Thoracic aorta (tissue), 2 donors: Measurements from ENCODE around the gene PNP. TPM values are rescaled to one million over a fixed set of nuclear protein-coding genes. Genes with fewer than 3 reads are reported as not detected.

Experiments used
- ATAC-seq: fragments of 150-250 bp; one replicate; pipeline ENCODE4 v1.8.0; 2017; ENCODE audit warnings: low read depth; ENCODE audit not compliant: insufficient number of reproducible peaks, low FRiP score
- DNase-seq: peaks from one replicate; pipeline ENCODE4 v3.0.0-alpha.2; 2020; ENCODE audit warnings: low spot score
- H3K27ac ChIP-seq, 2 donors: fragments of 200-600 bp; sonication (generic); 1 replicate in 1 of 2; 2 replicates in 1 of 2; pipeline ENCODE4 v1.5.1; 2016; ENCODE audit warnings: mild to moderate bottlenecking in 2 of 2, moderate library complexity in 2 of 2
- H3K27me3 ChIP-seq: fragments of 200-600 bp; sonication (generic); replicated peaks from 2 replicates; pipeline ENCODE4 v1.6.0; 2016; ENCODE audit warnings: mild to moderate bottlenecking; ENCODE audit not compliant: insufficient read depth
- H3K36me3 ChIP-seq: fragments of 200-600 bp; sonication (generic); one replicate; pipeline ENCODE4 v1.5.1; 2016
- H3K4me1 ChIP-seq, 2 donors: fragments of 200-600 bp; sonication (generic); 1 replicate in 1 of 2; 2 replicates in 1 of 2; pipeline versions ENCODE4 v1.5.1 to v1.6.0; 2016; ENCODE audit warnings: low read depth in 2 of 2, mild to moderate bottlenecking in 1 of 2; ENCODE audit not compliant: control insufficient read depth in 1 of 2
- H3K4me3 ChIP-seq: fragments of 200-600 bp; sonication (generic); 2 replicates; pipeline ENCODE4 v1.5.1; 2016; ENCODE audit warnings: mild to moderate bottlenecking
- H3K9me3 ChIP-seq: fragments of 200-600 bp; sonication (generic); 2 replicates; pipeline ENCODE4 v1.5.1; 2016
- total RNA-seq, 2 donors: library from RNA; depleted of rRNA; stranded (reverse); fragments of >200 nt; gene quantifications; one replicate each; pipeline versions ENCODE4 v1.1.0 to v1.2.3, GENCODE V29; 2016
- TF ChIP-seq, protein P1 (sequence below): fragments of 200-600 bp; sonication (generic); IDR thresholded peaks from one replicate; pipeline ENCODE4 v1.5.1; 2019; ENCODE audit warnings: antibody characterized with exemption

Gene PNP
- total RNA-seq, 2 donors from 2014 or later, result 42.4 to 170 TPM

DNA sequence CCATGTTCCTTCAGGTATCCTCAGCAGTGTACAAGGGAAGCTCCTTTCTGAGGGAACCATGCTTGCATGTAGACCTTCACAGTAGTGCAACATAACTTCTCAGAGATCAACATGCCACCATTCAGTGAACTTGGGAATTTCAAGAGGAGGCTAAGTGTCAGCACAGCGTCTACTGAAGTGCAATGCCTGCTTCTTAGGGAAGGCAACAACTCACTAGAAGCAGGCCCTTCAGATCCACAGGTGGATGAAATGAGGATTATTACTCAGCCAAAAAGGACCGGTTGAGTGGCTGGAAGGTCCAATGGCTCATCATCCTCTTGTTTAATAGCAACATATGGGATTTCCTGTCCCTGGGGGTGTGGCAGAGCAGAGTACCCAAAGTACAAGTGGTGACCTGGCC lies 54.8 kb downstream of the PNP start:
- TF ChIP-seq, protein P1, sequence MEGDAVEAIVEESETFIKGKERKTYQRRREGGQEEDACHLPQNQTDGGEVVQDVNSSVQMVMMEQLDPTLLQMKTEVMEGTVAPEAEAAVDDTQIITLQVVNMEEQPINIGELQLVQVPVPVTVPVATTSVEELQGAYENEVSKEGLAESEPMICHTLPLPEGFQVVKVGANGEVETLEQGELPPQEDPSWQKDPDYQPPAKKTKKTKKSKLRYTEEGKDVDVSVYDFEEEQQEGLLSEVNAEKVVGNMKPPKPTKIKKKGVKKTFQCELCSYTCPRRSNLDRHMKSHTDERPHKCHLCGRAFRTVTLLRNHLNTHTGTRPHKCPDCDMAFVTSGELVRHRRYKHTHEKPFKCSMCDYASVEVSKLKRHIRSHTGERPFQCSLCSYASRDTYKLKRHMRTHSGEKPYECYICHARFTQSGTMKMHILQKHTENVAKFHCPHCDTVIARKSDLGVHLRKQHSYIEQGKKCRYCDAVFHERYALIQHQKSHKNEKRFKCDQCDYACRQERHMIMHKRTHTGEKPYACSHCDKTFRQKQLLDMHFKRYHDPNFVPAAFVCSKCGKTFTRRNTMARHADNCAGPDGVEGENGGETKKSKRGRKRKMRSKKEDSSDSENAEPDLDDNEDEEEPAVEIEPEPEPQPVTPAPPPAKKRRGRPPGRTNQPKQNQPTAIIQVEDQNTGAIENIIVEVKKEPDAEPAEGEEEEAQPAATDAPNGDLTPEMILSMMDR, result no peak
- DNase-seq (no peak), ATAC-seq (no peak)
- Histone ChIP-seq H3K4me1 (no peaks in the 10 kb centered on the region), H3K9me3 (no peaks in the 10 kb centered on the region), H3K36me3 (no peaks in the 10 kb centered on the region), H3K27me3 (no peaks in the 10 kb centered on the region), H3K27ac (no peak overlapping the region), H3K4me3 (no peak overlapping the region)

Other genes with a start within 250 kb of the PNP start
- not detected for gene OR11H6, start 245.7 kb upstream of the PNP start, total RNA-seq
- not detected for gene OR11H7, start 240.4 kb upstream of the PNP start, total RNA-seq
- gene OR11H4, start 230.1 kb upstream of the PNP start, total RNA-seq, result not detected
- gene TTC5, start 163.5 kb upstream of the PNP start, total RNA-seq, result 10 to 100 TPM; 10.2 to 10.4 TPM
- gene CCNB1IP1, start 136.1 kb upstream of the PNP start, total RNA-seq, result 10 to 100 TPM; 47.7 to 60.3 TPM
- gene PARP2, start 125.8 kb upstream of the PNP start, total RNA-seq, result 1 to 10 TPM; 3.9 to 5.8 TPM
- gene TEP1, start 55.9 kb upstream of the PNP start, total RNA-seq, result 10 to 100 TPM; 33.0 to 54.2 TPM
- gene KLHL33, start 33.2 kb upstream of the PNP start, total RNA-seq, result under 1 TPM; 0.14 to 0.42 TPM
- 100 to 1,000 TPM in 1 of 2 donors, 10 to 100 TPM in 1; 66.2 to 108 TPM for gene OSGEP, start 14.6 kb upstream of the PNP start, total RNA-seq
- gene APEX1, start 14.2 kb upstream of the PNP start, total RNA-seq, result 10 to 100 TPM; 45.9 to 85.6 TPM
- 10 to 100 TPM; 11.6 to 13.8 TPM for gene PIP4P1, start 8.0 kb upstream of the PNP start, total RNA-seq
- gene RNASE10, start 36.1 kb downstream of the PNP start, total RNA-seq, result not detected
- not detected for gene RNASE9, start 91.6 kb downstream of the PNP start, total RNA-seq
- not detected for gene RNASE11, start 118.6 kb downstream of the PNP start, total RNA-seq
- gene RNASE12, start 122.0 kb downstream of the PNP start, total RNA-seq, result not detected
- not detected for gene OR6S1, start 172.3 kb downstream of the PNP start, total RNA-seq
- 10 to 100 TPM; 45.6 to 66.4 TPM for gene RNASE4, start 215.2 kb downstream of the PNP start, total RNA-seq
- gene ANG, start 219.4 kb downstream of the PNP start, total RNA-seq, result 10 to 100 TPM; 13.5 to 15.7 TPM